PFSK-1 (cell line): ENCODE measurements around the gene SIAH1.

Experiments
- FOXP2 ChIP-seq: optimal IDR thresholded peaks from 2 replicates; pipeline ENCODE3; 2011; ENCODE audit warnings: borderline replicate concordance, control low read depth, inconsistent platforms; ENCODE audit not compliant: insufficient read depth; ENCODE audit errors: extremely low read length, extremely low read depth
- POLR2AphosphoS5 ChIP-seq: IDR thresholded peaks from 2 replicates; pipeline ENCODE4 v1.6.1; 2012; ENCODE audit warnings: low read depth, mild to moderate bottlenecking, control low read depth, low read length, moderate library complexity
- SIN3A ChIP-seq: IDR thresholded peaks from 2 replicates; pipeline ENCODE4 v1.6.1; 2012; ENCODE audit warnings: mild to moderate bottlenecking, low read length, moderate library complexity, borderline replicate concordance; ENCODE audit not compliant: insufficient read depth
- TAF1 ChIP-seq: IDR thresholded peaks from 2 replicates; pipeline ENCODE4 v1.6.1; 2012; ENCODE audit warnings: low read length, control low read depth, borderline replicate concordance; ENCODE audit not compliant: insufficient read depth
- TF ChIP-seq, protein P1 (sequence below), 2 experiments: IDR thresholded peaks; 2 replicates each; pipeline versions ENCODE4 v1.6.1 to v1.8.0; 2011 to 2012; ENCODE audit warnings: low read depth in 2 of 2, low read length in 2 of 2, control low read depth in 1 of 2, inconsistent platforms in 1 of 2, mild to moderate bottlenecking in 1 of 2, moderate library complexity in 1 of 2; ENCODE audit not compliant: insufficient read depth in 1 of 2

SIAH1 gene

DNA sequence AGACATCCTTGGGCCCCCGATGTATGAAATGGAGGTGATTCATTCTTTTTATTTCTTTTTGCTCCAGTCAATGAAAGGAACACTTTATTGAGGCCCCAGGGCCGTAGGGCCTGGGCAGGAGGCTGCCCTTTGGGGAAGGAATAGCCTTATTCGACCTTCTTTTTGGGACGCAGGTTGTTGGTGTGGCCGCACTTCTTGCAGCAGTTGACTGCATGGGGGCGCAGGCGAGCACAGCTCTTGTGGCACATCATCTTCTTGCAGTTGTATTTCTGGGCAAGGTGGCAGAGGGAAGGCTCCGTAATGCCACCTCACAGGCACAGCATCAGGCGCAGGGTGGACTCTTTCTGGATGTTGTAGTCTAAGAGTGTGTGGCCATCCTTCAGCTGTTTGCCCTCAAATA lies 50.9 kb downstream of the SIAH1 start:
- TF ChIP-seq, protein P1, sequence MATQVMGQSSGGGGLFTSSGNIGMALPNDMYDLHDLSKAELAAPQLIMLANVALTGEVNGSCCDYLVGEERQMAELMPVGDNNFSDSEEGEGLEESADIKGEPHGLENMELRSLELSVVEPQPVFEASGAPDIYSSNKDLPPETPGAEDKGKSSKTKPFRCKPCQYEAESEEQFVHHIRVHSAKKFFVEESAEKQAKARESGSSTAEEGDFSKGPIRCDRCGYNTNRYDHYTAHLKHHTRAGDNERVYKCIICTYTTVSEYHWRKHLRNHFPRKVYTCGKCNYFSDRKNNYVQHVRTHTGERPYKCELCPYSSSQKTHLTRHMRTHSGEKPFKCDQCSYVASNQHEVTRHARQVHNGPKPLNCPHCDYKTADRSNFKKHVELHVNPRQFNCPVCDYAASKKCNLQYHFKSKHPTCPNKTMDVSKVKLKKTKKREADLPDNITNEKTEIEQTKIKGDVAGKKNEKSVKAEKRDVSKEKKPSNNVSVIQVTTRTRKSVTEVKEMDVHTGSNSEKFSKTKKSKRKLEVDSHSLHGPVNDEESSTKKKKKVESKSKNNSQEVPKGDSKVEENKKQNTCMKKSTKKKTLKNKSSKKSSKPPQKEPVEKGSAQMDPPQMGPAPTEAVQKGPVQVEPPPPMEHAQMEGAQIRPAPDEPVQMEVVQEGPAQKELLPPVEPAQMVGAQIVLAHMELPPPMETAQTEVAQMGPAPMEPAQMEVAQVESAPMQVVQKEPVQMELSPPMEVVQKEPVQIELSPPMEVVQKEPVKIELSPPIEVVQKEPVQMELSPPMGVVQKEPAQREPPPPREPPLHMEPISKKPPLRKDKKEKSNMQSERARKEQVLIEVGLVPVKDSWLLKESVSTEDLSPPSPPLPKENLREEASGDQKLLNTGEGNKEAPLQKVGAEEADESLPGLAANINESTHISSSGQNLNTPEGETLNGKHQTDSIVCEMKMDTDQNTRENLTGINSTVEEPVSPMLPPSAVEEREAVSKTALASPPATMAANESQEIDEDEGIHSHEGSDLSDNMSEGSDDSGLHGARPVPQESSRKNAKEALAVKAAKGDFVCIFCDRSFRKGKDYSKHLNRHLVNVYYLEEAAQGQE (IDR thresholded peaks at IDR 0.05; ENCODE audit: insufficient read depth in 1 of 2, low read depth in 2 of 2, low read length in 2 of 2) = no peak
- TF ChIP-seq TAF1 (no peak), FOXP2 (no peak), POLR2AphosphoS5 (no peak), SIN3A (no peak)

DNA sequence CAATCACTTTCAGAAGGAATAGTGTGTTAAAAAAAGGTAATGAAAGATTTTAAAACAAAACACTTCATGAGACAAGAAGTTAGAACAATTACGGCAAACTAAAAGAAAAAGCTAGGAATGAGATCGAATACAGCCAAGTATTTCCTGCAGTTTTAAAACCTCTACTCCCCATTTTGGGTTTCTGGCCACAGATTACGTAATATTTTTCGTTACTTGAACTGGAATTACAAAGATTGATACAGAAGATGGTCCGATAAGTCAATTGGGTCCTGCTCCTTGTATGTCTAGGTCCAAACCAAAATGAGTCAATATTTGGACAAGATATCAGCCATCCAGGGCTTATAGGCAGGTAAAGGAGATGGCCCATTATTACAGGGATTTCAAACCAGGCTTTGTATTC lies 52.2 kb downstream of the SIAH1 start:
- TF ChIP-seq TAF1 = no peak
- TF ChIP-seq POLR2AphosphoS5 = no peak
- TF ChIP-seq, protein P1 (IDR thresholded peaks at IDR 0.05; ENCODE audit: insufficient read depth in 1 of 2, low read depth in 2 of 2, low read length in 2 of 2) = no peak
- TF ChIP-seq SIN3A = no peak
- TF ChIP-seq FOXP2 = no peak

DNA sequence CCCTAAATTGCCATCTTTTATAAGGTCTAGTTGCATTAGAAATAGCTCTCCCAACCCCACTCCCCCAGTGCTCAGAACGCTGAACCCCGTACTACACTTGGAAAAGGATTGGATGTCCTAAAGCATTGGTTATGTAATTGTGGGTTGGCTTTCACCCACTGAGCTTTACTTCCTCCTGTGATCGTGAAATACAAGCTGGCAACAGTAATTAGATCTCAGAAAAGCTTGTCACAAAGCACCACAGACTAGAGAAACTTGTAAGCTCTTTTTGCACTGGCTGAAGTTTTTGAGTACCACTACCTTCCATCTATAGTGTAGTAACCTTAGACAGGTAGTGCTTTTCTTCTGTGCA lies 54.4 kb downstream of the SIAH1 start:
- TF ChIP-seq SIN3A = no peak
- no peak for TF ChIP-seq FOXP2
- TF ChIP-seq POLR2AphosphoS5 = no peak

DNA sequence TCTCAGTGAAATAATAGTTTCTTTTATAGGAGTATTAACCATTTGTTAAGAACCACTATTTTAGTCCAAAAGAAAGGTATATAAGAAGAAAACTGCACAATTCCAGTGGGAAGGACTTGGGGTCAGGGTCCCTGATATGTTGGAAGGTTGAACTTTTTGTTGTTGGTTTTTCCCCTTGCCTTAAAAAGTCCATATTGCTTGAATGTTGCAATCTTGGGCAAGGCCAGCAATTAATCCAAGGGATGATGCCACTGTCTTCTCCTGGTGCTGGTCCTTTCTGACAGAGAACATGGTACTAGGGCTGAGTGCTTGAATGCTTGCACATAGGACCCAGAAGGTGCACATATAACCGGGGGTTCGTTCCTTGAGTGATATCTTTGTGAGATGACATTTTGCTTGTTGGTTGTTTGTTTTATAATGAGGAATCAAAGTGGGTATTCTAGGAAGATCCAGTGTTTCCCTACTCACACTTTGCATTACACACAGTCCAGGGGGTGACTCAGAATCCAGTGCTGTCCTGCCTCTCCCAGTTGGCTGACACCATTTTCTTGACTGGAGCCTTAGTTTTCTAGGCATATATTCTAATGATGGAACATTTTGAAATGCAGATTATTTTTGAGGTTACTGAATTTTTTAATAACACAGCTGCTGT lies 54.9 kb downstream of the SIAH1 start:
- TF ChIP-seq POLR2AphosphoS5 (no peak), TAF1 (no peak), FOXP2 (no peak), SIN3A (no peak)
- TF ChIP-seq, protein P1 (IDR thresholded peaks at IDR 0.05; ENCODE audit: insufficient read depth in 1 of 2, low read depth in 2 of 2, low read length in 2 of 2) = no peak

DNA sequence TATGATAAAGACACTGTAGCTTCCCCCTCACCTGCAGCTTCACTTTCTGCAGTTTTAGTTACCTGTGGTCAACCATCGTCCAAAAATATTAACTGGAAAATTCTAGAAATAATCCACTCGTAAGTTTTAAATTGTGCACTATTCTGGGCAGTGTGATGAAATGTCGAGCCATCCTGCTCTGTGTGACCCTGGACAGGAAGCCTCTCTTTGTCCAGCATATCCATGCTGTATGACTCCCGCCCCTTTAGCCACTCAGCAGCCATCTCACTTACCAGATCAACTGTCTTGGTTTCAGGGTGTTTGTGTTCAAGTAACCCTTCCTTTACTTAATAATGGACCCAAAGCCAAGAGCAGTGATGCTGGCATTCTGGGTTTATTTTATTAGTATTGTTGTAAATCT lies 56.1 kb downstream of the SIAH1 start:
- no peak for TF ChIP-seq TAF1
- no peak for TF ChIP-seq FOXP2
- no peak for TF ChIP-seq POLR2AphosphoS5
- no peak for TF ChIP-seq SIN3A
- TF ChIP-seq, protein P1 (IDR thresholded peaks at IDR 0.05; ENCODE audit: insufficient read depth in 1 of 2, low read depth in 2 of 2, low read length in 2 of 2) = no peak
